ENCODE data around the gene NUP210L. TPM values are rescaled to one million over a fixed set of nuclear protein-coding genes. Genes with fewer than 3 reads are reported as not detected.

NUP210L gene
- total RNA-seq, 6 experiments from 2014 or later: not detected

- DNase-seq: no peak
- Mint-ChIP-seq H3K36me3 (ENCODE audit: low read depth) (peaks cover 35% of the 10 kb centered on the region), H3K4me3 (no peak overlapping the region), H3K4me1 (ENCODE audit: low read depth) (peaks cover 24% of the 10 kb centered on the region), H3K9me3 (peaks cover 2% of the 10 kb centered on the region), H3K27ac (no peak overlapping the region), H3K27me3 (ENCODE audit: insufficient read depth) (peaks cover 15% of the 10 kb centered on the region)
- no peak for TF ChIP-seq CTCF (IDR thresholded peaks at IDR 0.05)
Measured at GRCh38 chr1:153995640-153996039, 159.2 kb downstream of the NUP210L start.

DNA sequence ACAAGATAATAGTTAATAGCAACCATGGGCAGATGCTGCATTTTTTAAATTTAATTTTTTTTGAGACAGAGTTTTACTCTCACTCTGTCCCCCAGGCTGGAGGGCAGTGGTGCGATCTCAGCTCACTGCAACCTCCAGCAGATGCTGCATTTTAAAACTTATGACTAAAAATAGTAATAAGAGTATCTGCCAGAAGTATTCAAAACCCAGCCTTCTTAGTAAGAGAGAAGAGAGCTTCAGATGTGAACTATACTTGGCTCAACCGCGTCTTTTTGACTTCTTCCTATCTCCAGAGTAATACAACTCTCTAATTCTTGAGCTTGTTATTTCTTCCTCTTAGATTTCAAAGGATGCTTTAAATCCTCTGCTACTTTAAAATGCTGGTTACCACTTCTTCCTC, 159.7 kb downstream of the NUP210L start:
- no peak overlapping the region for H3K4me3 Mint-ChIP-seq
- no peak overlapping the region for H3K27ac Mint-ChIP-seq
- no peak for DNase-seq
- H3K36me3 Mint-ChIP-seq (ENCODE audit: low read depth): peaks cover 40% of the 10 kb centered on the region
- H3K4me1 Mint-ChIP-seq (ENCODE audit: low read depth): peaks cover 24% of the 10 kb centered on the region
- H3K9me3 Mint-ChIP-seq: peaks cover 6% of the 10 kb centered on the region
- peaks cover 17% of the 10 kb centered on the region for H3K27me3 Mint-ChIP-seq (ENCODE audit: insufficient read depth)
- no peak for TF ChIP-seq CTCF (IDR thresholded peaks at IDR 0.05)

DNA sequence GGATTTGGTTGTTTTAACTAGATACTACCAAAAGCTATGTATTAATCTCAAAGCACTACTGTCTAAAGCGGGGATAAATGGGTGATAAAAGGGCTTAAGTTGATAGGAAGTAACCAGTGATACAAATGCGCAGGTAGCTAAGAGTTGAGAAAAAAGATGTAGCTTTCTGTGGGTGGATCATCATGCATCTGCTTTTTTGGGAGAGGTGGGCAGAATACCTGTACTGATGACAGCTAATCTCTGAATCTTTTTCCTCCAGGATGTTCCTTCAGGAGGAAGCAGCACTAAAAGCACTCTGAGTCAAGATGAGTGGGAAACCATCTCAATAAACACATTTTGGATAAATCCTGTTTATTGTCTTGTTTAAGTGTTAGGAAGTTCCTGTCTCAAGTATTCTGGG, 163.1 kb downstream of the NUP210L start:
- no peak for DNase-seq
- peaks cover 41% of the 10 kb centered on the region for H3K36me3 Mint-ChIP-seq (ENCODE audit: low read depth)
- H3K9me3 Mint-ChIP-seq: peaks cover 7% of the 10 kb centered on the region
- peaks cover 34% of the 10 kb centered on the region for H3K4me1 Mint-ChIP-seq (ENCODE audit: low read depth)
- H3K27me3 Mint-ChIP-seq (ENCODE audit: insufficient read depth): peaks cover 17% of the 10 kb centered on the region
- no peak for TF ChIP-seq CTCF (IDR thresholded peaks at IDR 0.05)
- peak overlapping the region; percentile 99 for H3K4me3 Mint-ChIP-seq
- peak overlapping the region; percentile 99 for H3K27ac Mint-ChIP-seq

DNA sequence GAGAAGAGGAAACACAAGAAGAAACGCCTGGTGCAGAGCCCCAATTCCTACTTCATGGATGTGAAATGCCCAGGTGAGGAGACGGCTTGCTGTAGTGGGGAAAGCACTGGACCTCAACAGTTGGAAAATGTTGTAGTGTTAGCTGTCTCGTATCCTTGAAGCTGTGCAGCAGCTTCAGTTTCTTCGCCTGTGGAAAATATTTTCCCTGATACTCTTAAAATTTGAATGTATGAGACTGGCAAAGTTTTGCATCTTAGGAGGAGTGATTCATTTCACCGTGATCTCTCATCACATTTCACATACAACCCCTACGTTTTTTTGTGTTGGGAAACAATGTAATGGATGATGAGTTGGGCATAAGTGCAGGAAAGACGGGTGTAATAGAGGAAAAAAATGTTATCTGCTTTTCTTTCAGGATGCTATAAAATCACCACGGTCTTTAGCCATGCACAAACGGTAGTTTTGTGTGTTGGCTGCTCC, 163.7 kb downstream of the NUP210L start:
- Mint-ChIP-seq H3K27me3 (ENCODE audit: insufficient read depth) (peaks cover 18% of the 10 kb centered on the region), H3K36me3 (ENCODE audit: low read depth) (peaks cover 41% of the 10 kb centered on the region), H3K9me3 (peaks cover 7% of the 10 kb centered on the region), H3K4me1 (ENCODE audit: low read depth) (peaks cover 40% of the 10 kb centered on the region), H3K4me3 (peak overlapping the region; percentile 99), H3K27ac (peak overlapping the region; percentile 99)
- no peak for TF ChIP-seq CTCF (IDR thresholded peaks at IDR 0.05)
- no peak for DNase-seq

GRCh38 chr1:153990468-153991150, 164.3 kb downstream of the NUP210L start, which contains the start of gene RPS27:
Gene RPS27 (plus strand): TSS chr1:153990762. CDS start chr1:153990797, 35 bp downstream.
- H3K36me3 Mint-ChIP-seq (ENCODE audit: low read depth): peaks cover 37% of the 10 kb centered on the region

More at GRCh38 chr1:153990468-153991150, 164.3 kb downstream of the NUP210L start, which contains the start of gene RPS27:
- Mint-ChIP-seq H3K9me3 (peaks cover 7% of the 10 kb centered on the region), H3K27ac (peak within 1 kb of the TSS; percentile 99), H3K4me1 (ENCODE audit: low read depth) (peaks cover 41% of the 10 kb centered on the region), H3K27me3 (ENCODE audit: insufficient read depth) (peaks cover 18% of the 10 kb centered on the region), H3K4me3 (peak within 1 kb of the TSS; percentile 99)
- DNase-seq: peak; percentile 98
- no peak for TF ChIP-seq CTCF (IDR thresholded peaks at IDR 0.05)

Data from HFFc6 (cell line).